Measurements from ENCODE around the gene OSBPL9. TPM values are rescaled to one million over a fixed set of nuclear protein-coding genes. Genes with fewer than 3 reads are reported as not detected.

Gene OSBPL9
- total and polyA plus RNA-seq, 9 of the 15 experiments (the other 6 are each of a cell fraction or from before 2014, with no cell fraction given), result 43.9 to 217 (median 170) TPM

DNA sequence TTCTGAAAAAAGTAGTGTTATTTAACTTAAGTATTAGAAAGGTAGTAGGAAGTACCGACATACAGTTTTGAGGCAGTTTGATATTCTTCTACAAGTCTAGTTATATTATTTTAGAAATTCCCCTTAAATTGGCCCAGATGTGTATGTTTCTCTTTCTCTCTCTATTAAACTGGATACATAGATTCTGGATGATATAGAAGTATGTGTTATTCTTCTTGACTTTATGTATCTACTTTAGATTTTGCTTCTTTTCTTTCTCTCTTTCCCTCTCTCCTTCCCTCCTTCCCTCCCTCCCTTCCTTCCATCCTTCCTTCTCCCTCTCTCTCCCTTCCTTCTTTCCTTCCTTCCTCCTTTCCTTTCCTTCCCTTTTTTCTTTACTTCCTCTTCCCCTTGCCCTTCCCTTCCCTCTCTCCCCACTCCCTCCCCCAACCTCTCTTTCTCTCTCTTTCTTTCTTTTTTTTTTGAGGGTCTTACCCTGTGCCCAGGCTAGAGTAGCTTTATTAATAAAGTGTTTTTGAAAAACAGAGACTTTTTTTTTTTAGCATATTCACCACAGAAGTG, 124.3 kb downstream of the OSBPL9 start (continued):
- TF ChIP-seq, protein P1, sequence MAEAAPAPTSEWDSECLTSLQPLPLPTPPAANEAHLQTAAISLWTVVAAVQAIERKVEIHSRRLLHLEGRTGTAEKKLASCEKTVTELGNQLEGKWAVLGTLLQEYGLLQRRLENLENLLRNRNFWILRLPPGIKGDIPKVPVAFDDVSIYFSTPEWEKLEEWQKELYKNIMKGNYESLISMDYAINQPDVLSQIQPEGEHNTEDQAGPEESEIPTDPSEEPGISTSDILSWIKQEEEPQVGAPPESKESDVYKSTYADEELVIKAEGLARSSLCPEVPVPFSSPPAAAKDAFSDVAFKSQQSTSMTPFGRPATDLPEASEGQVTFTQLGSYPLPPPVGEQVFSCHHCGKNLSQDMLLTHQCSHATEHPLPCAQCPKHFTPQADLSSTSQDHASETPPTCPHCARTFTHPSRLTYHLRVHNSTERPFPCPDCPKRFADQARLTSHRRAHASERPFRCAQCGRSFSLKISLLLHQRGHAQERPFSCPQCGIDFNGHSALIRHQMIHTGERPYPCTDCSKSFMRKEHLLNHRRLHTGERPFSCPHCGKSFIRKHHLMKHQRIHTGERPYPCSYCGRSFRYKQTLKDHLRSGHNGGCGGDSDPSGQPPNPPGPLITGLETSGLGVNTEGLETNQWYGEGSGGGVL (CRISPR knock-in tag; IDR thresholded peaks at IDR 0.05), result no peak
- TF ChIP-seq, protein P2, sequence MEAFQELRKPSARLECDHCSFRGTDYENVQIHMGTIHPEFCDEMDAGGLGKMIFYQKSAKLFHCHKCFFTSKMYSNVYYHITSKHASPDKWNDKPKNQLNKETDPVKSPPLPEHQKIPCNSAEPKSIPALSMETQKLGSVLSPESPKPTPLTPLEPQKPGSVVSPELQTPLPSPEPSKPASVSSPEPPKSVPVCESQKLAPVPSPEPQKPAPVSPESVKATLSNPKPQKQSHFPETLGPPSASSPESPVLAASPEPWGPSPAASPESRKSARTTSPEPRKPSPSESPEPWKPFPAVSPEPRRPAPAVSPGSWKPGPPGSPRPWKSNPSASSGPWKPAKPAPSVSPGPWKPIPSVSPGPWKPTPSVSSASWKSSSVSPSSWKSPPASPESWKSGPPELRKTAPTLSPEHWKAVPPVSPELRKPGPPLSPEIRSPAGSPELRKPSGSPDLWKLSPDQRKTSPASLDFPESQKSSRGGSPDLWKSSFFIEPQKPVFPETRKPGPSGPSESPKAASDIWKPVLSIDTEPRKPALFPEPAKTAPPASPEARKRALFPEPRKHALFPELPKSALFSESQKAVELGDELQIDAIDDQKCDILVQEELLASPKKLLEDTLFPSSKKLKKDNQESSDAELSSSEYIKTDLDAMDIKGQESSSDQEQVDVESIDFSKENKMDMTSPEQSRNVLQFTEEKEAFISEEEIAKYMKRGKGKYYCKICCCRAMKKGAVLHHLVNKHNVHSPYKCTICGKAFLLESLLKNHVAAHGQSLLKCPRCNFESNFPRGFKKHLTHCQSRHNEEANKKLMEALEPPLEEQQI (IDR thresholded peaks at IDR 0.05), result 0 out of 2 replicates have a peak, but pooled peaks have one; percentile 16
- TF ChIP-seq, protein P3, sequence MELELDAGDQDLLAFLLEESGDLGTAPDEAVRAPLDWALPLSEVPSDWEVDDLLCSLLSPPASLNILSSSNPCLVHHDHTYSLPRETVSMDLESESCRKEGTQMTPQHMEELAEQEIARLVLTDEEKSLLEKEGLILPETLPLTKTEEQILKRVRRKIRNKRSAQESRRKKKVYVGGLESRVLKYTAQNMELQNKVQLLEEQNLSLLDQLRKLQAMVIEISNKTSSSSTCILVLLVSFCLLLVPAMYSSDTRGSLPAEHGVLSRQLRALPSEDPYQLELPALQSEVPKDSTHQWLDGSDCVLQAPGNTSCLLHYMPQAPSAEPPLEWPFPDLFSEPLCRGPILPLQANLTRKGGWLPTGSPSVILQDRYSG (tag; conservative IDR thresholded peaks at IDR 0.05; ENCODE audit: low read depth), result no peak
- TF ChIP-seq MYBL2 (IDR thresholded peaks at IDR 0.05; ENCODE audit: low read depth), result peak; percentile 21; the same call in 1 of the 2 replicates
- TF ChIP-seq MYBL2 (CRISPR knock-in tag; IDR thresholded peaks at IDR 0.05; ENCODE audit: borderline replicate concordance), result no peak
- TF ChIP-seq ESRRA (IDR thresholded peaks at IDR 0.05; ENCODE audit: borderline replicate concordance, low read depth), result no peak
- no peak for TF ChIP-seq ZNF143 (CRISPR knock-in tag; IDR thresholded peaks at IDR 0.05)
- TF ChIP-seq, protein P4, sequence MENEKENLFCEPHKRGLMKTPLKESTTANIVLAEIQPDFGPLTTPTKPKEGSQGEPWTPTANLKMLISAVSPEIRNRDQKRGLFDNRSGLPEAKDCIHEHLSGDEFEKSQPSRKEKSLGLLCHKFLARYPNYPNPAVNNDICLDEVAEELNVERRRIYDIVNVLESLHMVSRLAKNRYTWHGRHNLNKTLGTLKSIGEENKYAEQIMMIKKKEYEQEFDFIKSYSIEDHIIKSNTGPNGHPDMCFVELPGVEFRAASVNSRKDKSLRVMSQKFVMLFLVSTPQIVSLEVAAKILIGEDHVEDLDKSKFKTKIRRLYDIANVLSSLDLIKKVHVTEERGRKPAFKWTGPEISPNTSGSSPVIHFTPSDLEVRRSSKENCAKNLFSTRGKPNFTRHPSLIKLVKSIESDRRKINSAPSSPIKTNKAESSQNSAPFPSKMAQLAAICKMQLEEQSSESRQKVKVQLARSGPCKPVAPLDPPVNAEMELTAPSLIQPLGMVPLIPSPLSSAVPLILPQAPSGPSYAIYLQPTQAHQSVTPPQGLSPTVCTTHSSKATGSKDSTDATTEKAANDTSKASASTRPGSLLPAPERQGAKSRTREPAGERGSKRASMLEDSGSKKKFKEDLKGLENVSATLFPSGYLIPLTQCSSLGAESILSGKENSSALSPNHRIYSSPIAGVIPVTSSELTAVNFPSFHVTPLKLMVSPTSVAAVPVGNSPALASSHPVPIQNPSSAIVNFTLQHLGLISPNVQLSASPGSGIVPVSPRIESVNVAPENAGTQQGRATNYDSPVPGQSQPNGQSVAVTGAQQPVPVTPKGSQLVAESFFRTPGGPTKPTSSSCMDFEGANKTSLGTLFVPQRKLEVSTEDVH (IDR thresholded peaks at IDR 0.05; ENCODE audit: low read depth, partially characterized antibody), result no peak
- no peak for TF ChIP-seq BDP1 (IDR thresholded peaks at IDR 0.05; ENCODE audit: insufficient read depth, insufficient read length)
- TF ChIP-seq ZBTB8A (IDR thresholded peaks at IDR 0.05; ENCODE audit: partially characterized antibody), result no peak
- TF ChIP-seq BACH1 (tag; IDR thresholded peaks at IDR 0.05), result no peak
